Gastroesophageal sphincter (tissue), 3 donors: ENCODE results near the gene TAX1BP1.

Experiments
- CTCF ChIP-seq, 4 experiments: fragments of 200-600 bp in 2 of 4; fragments of 450-650 bp in 2 of 4; sonication (generic) in 1 of 4; IDR thresholded peaks; one replicate each; pipeline ENCODE4 v1.5.1; 2017 to 2019; ENCODE audit warnings: antibody characterized with exemption in 4 of 4, mild to moderate bottlenecking in 2 of 4, moderate library complexity in 2 of 4
- EP300 ChIP-seq: sonication (generic); formaldehyde crosslinking; IDR thresholded peaks from one replicate; pipeline ENCODE4 v1.6.1; 2017; ENCODE audit warnings: antibody characterized with exemption, mild to moderate bottlenecking

GRCh38 chr7:27871866-27872265, 131.9 kb downstream of the TAX1BP1 start:
- no peak for TF ChIP-seq EP300
- no peak for TF ChIP-seq CTCF (IDR thresholded peaks at IDR 0.05)
